Colonic mucosa (tissue), 4 donors: ENCODE measurements around the gene SDF2L1. TPM values are rescaled to one million over a fixed set of nuclear protein-coding genes. Genes with fewer than 3 reads are reported as not detected.

Experiments
- DNase-seq: peaks from one replicate; pipeline ENCODE4 v3.0.0-alpha.2; 2020
- H3K27ac ChIP-seq: fragments of 200-600 bp; one replicate; pipeline ENCODE4 v1.8.0; 2021
- H3K27me3 ChIP-seq: fragments of 200-600 bp; one replicate; pipeline ENCODE4 v1.8.0; 2021
- H3K36me3 ChIP-seq: fragments of 200-600 bp; one replicate; pipeline ENCODE4 v1.8.0; 2021
- H3K4me1 ChIP-seq: fragments of 200-600 bp; one replicate; pipeline ENCODE4 v1.8.0; 2021; ENCODE audit warnings: mild to moderate bottlenecking
- H3K4me3 ChIP-seq: fragments of 200-600 bp; one replicate; pipeline ENCODE4 v1.8.0; 2021
- H3K9ac ChIP-seq, 2 donors: one replicate each; pipeline ENCODE4 v1.7.0; 2013; ENCODE audit warnings: control low read depth in 2 of 2, low read depth in 2 of 2, low read length in 2 of 2
- H3K9me3 ChIP-seq: fragments of 200-600 bp; one replicate; pipeline ENCODE4 v1.8.0; 2021
- CTCF ChIP-seq: fragments of 200-600 bp; IDR thresholded peaks from one replicate; pipeline ENCODE4 v1.8.0; 2022; ENCODE audit warnings: antibody characterized with exemption, mild to moderate bottlenecking
- intact Hi-C: fragments of 100-400 bp; cut with DNase I; formaldehyde crosslinking; loops from one replicate; pipeline ENCODE4 v1.14.1; 2022
- total RNA-seq, 2 donors: library from RNA; stranded (reverse); fragmentation: NEBNext Ultra II Directional in 1 of 2; extraction: Animal tissue kit (Norgen Biotek cat#: 25700) in 1 of 2; gene quantifications; one replicate each; pipeline ENCODE4 v1.2.1, GENCODE V29; 2021
- donor health status: healthy.
- donor health status: DM: no; HTN: no; CAD: no.
- donor health status: DM: no; HTN: no; CAD: no.

Gene SDF2L1
- total RNA-seq, 2 donors from 2014 or later = 48.8 to 177 TPM

- intact Hi-C loops = no loop called here
- Histone ChIP-seq H3K27ac (no peak overlapping the region), H3K9ac (no peak overlapping the region), H3K27me3 (no peaks in the 10 kb centered on the region), H3K4me3 (no peak overlapping the region), H3K4me1 (peaks cover 3% of the 10 kb centered on the region), H3K9me3 (no peaks in the 10 kb centered on the region), H3K36me3 (peaks cover 4% of the 10 kb centered on the region)
- peak; percentile 41 for DNase-seq
- peak; percentile 14 for TF ChIP-seq CTCF
Measured at GRCh38 chr22:21624120-21624879, 17.8 kb upstream of the SDF2L1 start.

GRCh38 chr22:21624880-21625791 lies 17.0 kb upstream of the SDF2L1 start:
- peaks cover 3% of the 10 kb centered on the region for H3K4me1 ChIP-seq
- no peaks in the 10 kb centered on the region for H3K9me3 ChIP-seq
- no peak for DNase-seq
- no peak overlapping the region for H3K9ac ChIP-seq
- H3K27me3 ChIP-seq = no peaks in the 10 kb centered on the region
- H3K36me3 ChIP-seq = peaks cover 4% of the 10 kb centered on the region
- intact Hi-C loops = no loop called here
- TF ChIP-seq CTCF = no peak
- no peak overlapping the region for H3K27ac ChIP-seq
- H3K4me3 ChIP-seq = no peak overlapping the region

- no peak for DNase-seq
- Histone ChIP-seq H3K4me3 (no peak overlapping the region), H3K27me3 (no peaks in the 10 kb centered on the region), H3K4me1 (peaks cover 3% of the 10 kb centered on the region), H3K9me3 (no peaks in the 10 kb centered on the region), H3K36me3 (peaks cover 4% of the 10 kb centered on the region), H3K9ac (no peak overlapping the region), H3K27ac (no peak overlapping the region)
- intact Hi-C loops = no loop called here
- TF ChIP-seq CTCF = no peak
Measured at GRCh38 chr22:21626073-21626734, 15.9 kb upstream of the SDF2L1 start.

- Histone ChIP-seq H3K9me3 (no peaks in the 10 kb centered on the region), H3K4me1 (peaks cover 3% of the 10 kb centered on the region), H3K36me3 (peaks cover 4% of the 10 kb centered on the region), H3K4me3 (no peak overlapping the region), H3K9ac (no peak overlapping the region), H3K27ac (no peak overlapping the region), H3K27me3 (no peaks in the 10 kb centered on the region)
- DNase-seq = no peak
- intact Hi-C loops = no loop called here
- TF ChIP-seq CTCF = no peak
Measured at GRCh38 chr22:21626735-21627469, 15.2 kb upstream of the SDF2L1 start.
